ENCODE measurements around the gene RFXANK.
"Not testable (repeated sequence)": the region's sequence is repeated elsewhere in the genome, so short reads cannot be mapped to it uniquely, and the experiment has no call there.

The RFXANK gene

DNA sequence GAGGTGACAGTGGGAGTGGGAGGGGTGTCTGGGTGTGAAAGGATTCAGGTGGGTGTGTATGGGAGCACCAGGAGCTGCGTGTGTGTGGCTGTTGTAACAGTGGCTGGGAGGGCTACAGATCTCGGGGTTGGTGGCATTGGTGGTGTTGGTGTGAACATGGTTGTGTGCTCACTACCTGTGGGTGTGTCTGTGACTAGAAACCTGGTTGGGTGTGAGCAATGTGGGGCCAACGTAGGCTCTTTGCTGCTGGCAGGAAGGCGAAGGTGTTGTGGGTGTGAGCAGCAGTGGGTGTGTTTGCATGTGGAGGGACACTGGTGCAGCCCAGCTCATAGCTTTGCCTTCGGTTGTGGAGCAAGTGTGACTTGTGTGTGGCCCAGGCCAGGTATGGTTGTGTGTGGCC lies 14.9 kb downstream of the RFXANK start:
- DNase-seq, result no peak

DNA sequence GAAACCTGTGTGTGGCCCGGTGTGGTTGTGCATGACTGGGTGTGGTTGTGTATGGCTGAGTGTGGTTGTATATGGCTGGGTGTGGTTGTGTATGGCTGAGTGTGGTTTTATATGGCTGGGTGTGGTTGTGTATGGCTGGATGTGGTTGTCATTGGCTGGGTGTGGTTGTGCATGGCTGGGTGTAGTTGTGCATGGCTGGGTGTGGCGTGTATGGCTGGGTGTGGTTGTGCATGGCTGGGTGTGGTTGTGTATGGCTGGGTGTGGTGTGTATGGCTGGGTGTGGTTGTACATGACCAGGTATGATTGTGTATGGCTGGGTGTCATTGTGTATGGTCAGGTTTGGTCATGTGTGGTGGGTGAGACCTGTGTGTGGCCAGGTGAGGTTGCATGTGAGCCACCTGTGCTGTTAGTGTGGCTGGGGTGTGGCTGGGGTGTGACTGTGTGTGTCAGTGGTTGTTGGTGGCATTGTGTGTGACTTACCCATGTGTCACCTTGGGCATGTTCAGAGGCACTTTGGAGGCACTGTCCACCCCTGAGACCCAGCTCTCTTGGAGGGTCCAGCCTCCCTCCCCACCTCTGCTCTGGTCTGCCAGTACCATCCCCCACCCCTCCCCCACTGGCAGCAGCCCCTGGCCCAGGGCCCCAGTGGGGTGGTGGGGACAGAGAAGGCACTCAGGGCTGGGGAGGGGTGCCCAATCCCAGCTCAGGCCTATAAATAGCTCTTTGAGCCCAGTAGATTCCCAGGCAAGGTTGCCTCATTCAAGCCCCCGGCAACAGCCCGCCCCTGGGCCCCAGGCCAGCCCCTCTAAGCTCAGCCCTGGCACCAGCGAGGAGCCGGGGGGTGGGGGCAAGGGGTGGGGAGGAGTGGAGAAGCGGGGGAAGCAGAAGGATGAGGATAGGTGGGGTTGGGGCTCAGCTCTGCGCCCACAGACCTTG lies 15.8 kb downstream of the RFXANK start:
- DNase-seq, result no peak

DNA sequence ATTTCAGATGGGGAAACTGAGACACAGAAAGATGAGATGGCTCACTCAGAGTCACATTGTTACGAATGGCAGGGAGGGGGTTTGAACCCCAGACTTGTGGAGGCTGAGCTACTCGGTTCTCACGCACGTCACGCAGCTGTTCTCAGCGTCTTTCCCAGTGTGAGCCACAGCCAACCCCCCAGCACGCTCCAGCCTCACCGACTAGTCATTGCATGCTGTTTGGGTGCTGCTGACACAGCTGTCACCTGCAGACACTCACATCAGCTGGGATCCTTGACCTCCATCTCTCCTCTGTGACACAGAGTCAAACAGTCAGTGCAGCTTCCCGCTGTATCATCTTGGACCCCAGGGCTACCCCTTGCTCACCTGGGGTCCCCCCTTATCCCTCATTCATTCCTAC lies 17.3 kb downstream of the RFXANK start:
- DNase-seq, result no peak

DNA sequence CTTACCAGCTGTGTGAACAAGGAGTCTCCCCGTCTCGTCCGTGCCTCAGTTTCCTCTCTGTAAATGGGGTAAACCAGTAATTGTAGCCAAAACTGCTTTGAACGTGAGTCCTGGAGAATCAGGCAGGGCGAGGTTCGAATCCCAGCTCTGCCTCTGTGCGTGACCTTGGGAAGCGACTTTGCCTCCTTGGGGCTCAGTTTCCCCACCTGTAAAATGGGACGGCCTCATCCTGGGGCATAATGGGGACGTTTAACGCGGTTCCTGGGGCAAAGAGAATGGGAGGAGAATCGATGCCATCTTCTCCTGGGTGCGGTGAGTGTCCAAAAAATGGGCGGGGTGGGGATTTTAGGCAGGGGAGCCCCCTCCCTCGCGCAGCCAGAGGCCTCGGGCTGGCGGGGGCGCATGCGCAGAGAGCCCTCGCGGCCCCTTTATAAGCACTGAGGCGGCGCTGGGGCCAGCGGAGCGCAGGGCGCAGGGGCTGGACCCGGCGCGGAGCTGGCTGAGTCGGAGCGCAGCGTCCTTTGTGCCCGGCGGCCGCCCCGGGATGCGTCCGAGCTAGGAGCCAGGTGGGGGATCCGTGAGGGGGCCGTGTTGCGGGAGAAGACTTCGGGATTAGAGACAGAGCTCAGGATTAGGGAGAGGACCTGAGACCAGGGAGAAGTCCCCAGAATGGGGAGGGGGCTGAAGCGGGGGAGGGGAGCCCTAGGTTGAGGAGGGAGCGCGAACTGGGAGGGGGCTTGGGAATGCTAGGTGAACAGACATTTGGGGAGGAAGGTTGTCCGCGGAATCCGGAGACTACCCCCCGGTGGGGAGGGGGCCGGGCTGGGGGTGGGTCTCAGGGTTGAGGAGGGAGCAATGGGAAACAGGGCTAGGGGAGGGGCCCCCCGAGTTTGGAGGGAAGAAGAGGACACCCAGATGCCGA lies 19.7 kb downstream of the RFXANK start, which contains the start of gene NCAN:
TSS of gene NCAN (plus strand) at position 460 of the 922 bp plus-strand sequence. CDS start 4,996 bp downstream, outside the sequence.
- DNase-seq, result no peak

DNA sequence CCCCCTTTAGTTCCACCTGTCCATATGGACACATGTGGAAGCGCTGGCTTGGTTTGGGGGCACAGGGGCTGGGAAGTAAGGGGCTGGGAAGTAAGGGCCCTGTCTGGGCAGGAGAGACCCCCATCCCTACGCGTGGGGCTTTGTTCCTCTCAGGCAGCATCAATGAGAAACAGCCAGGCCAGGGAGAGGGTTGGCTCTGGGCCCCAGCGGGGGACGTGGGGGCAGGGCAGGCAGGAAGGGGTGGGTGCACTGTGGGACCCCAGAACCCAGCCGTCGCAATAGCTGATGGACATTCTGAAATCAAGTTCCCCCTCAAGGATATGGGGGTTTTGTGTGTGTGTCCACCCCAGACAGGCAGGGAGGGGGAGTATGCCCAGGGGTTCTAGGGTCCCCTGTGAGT lies 20.9 kb downstream of the RFXANK start:
- DNase-seq, result no peak

DNA sequence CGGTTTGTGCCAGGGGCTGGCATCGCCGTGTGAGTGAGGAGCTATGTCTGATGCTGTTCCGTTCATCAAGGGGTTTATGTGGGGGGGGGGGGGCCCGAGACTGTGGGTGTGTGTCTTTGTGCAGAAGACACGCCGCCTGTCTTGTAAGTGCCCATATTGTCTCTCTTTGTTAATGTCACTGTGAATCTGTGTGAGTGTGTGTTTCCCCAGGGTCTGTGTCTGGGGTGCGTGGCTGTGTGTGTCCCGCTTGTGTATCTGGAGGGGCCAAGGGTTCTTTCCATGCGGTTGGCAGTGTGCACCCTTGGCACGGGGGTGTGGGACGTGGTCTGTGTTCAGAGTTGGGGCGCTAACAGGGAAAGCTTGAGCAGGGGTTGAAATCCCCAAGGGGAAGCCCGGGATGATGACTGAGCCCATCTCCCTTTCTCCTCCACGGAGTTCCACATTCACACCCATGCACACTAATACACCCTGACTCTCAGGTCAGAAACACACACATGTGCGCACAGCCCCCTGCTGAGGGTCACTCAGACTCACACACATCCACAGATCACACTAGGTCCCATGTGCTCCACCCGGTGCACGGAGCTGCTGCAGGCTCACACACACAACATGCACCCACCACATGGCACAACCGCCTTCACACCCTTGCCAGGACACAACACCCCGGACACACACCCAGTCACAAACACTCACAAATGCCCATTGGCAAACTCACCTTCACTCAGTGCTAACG lies 21.5 kb downstream of the RFXANK start:
- no peak for DNase-seq

DNA sequence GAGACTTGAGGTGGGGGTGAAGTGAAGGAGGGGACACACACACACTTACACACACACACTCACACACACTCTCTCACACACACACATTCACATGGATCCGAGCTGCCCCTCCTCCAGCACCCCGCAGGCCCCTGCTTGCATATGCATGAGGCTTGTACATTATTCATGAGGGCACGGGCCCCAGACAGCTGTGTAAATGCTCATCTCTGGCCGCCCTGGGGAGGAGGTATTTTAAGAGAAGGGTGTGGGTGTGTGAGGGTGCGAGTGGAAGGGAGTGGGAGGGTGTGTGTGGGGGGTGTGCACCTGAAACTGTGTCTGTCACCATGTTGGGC lies 22.1 kb downstream of the RFXANK start:
- no peak for DNase-seq

DNA sequence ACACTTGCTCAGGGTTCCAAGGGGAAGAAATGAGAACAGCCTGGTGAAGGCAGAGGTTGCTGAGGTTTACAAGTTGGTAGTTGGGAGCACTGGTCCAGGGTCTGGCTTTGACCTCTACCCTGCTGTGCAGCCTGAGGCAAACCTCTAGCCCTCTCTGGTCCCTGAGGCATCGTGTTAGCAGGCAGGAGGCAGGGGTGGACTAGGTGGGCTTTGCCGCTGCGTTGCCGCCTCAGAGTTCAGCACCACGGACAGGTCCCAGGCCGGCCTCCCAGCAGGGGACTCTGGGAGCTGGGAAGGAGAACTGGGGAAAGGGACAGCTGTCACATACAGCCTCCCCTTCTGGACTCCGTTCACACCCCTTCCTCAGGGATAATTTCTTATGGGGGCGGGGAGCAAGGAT lies 22.8 kb downstream of the RFXANK start:
- DNase-seq, result peak in 3 of 6 experiments; percentile 7 to 12 (median 12)

DNA sequence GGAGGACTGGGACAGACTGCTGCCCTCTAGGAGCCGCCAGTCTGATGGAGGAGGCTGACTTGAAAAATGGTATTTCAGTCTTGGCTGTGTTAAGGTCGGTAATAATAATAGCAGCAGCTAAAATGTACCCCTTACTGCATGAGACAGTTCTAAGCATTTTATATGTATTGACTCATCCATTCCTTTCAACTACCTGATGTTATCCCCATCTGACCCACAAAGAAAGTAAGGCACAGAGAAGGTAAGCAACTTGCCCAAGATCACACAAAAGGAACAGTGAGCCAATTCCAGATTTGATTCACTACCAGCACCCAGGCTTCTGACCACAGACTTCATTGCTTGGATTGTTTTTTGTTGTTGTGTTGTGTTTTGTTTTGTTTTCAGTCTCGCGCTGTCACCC lies 23.7 kb downstream of the RFXANK start:
- DNase-seq, result no peak

DNA sequence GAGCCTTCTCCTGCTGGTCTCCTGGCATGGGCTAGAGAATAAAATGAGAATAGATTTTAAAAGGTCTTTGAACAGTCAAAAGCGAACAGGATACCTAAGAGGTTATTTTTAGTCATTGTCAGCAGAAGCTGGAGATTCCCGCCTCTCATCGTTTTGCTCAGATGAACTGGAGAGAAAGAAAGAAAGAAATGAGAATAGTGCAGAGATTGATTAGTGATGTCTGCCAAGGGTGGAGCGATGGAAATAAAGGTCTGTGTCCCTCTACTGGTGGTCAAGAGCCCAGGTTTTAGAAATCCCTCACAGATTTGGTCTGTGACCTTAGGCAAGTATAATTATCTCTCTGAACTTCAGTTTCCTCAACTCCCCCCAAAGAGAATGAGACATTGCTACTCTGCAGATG lies 25.0 kb downstream of the RFXANK start:
- no peak for DNase-seq

DNA sequence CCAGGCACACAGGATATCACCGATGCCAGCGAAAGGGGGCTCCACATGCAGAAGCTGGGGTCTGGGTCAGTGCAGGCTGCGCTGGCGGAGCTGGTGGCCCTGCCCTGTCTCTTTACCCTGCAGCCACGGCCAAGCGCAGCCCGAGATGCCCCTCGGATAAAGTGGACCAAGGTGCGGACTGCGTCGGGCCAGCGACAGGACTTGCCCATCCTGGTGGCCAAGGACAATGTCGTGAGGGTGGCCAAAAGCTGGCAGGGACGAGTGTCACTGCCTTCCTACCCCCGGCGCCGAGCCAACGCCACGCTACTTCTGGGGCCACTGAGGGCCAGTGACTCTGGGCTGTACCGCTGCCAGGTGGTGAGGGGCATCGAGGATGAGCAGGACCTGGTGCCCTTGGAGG lies 26.9 kb downstream of the RFXANK start:
- no peak for DNase-seq

DNA sequence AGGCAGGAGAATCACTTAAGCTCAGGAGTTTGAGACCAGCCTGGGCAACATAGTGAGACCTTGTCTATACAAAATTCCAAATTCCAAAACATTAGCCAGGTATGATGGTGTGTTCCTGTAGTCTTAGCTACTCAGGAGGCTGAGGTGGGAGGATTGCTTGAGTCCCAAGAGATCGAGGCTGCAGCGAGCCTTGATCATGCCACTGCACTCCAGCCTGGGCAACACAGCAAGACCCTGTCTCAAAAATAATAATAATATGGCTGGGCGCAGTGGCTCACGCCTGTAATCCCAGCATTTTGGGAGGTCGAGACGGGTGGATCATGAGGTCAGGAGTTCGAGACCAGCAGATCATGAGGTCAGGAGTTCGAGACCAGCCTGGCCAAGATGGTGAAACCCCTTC lies 28.9 kb downstream of the RFXANK start:
- not testable (repeated sequence) for DNase-seq

DNA sequence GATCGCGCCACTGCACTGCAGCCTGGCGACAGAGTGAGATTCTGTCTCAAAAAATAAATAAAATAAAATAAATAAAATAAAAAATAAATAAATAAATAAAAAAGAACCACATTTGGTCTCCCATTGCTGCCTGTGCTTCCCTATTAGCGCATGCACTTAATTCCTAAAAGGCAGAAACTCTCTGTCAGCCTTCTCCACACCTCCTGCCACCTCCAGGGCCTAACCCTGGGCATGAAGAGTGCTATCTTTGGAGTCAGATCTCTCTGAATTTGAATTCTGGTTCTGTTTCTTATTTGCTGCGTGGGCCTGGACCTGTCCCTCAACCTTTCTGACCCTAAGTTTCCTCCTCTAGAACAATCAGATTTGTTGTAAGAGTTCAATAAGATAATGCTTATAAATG lies 31.0 kb downstream of the RFXANK start:
- DNase-seq, result no peak

DNA sequence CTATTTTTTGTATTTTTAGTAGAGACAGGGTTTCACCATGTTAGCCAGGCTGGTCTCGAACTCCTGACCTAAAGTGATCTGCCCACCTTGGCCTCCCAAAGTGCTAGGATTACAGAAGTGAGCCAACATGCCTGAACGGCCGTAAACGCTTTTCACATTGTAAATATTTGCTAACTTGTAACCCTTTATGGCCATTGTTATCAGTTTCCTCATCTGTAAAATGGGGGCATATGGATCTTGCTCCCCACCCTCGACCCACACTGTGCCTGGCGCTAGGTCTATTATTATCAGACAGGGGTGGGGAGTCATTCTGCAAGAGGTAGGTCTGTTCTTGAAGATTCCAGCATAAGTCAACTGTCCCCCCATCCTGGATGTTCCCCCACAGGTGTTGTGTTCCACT lies 31.6 kb downstream of the RFXANK start:
- DNase-seq, result no peak

DNA sequence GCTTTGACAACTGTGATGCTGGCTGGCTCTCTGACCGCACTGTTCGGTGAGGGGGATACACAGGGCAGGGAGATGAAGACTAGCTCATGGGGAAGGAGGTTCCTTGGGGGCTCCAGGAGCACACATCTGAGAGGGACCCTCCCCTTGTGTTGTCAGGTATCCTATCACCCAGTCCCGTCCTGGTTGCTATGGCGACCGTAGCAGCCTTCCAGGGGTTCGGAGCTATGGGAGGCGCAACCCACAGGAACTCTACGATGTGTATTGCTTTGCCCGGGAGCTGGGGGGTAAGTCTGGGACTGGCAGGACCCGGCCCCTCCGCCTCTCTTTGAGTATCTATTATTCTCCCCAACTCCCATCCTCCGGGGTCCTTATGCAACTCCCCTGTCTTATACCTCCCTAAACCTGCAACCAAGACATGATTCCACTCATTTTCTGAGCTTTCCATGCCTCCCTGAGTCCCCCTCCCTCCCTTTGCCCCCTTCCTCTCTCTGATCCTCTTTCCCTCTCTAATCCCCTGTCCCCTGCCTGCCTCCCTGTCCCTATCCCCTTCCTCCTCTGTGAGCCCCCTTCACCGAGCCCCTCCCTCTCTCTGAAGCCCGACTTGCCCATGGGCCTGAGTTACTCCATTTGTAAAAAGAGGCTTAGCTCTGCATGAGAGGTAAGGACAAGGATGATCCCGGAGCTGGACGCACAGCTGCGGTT lies 32.2 kb downstream of the RFXANK start:
- no peak for DNase-seq

DNA sequence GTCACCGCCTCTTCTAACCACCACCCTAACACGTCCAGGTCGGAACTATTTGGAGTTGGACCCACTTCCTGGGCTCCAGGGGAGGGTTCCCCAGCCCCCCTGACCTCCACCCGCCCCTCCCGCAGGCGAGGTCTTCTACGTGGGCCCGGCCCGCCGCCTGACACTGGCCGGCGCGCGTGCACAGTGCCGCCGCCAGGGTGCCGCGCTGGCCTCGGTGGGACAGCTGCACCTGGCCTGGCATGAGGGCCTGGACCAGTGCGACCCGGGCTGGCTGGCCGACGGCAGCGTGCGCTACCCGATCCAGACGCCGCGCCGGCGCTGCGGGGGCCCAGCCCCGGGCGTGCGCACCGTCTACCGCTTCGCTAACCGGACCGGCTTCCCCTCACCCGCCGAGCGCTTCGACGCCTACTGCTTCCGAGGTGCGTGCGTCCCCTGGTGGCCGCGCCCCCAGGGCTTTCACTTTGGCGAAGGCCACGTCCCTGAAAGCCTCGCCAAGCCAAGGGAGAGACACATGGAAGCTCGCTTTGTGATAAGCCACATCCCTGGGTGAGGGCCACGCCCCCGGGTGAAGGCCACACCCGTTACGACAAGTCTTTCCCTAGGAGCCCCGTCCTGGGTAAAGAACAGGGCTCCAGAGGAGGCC lies 32.9 kb downstream of the RFXANK start:
- DNase-seq, result peak; percentile 55 to 78 (median 64)

DNA sequence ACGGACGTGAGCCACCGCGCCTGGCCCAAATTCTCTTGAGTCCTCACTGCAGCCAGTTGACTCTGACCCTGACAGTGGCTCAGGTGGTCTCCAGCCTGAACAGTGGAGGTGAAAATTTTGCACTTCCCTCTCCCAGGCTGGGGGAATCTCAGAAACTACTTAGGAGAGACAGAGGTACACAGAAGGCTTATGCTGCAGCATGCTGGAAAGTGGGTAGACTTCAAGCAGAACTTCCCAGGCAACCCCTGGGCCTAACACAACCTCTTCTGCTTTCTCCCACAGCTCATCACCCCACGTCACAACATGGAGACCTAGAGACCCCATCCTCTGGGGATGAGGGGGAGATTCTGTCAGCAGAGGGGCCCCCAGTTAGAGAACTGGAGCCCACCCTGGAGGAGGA lies 34.1 kb downstream of the RFXANK start:
- no peak for DNase-seq

DNA sequence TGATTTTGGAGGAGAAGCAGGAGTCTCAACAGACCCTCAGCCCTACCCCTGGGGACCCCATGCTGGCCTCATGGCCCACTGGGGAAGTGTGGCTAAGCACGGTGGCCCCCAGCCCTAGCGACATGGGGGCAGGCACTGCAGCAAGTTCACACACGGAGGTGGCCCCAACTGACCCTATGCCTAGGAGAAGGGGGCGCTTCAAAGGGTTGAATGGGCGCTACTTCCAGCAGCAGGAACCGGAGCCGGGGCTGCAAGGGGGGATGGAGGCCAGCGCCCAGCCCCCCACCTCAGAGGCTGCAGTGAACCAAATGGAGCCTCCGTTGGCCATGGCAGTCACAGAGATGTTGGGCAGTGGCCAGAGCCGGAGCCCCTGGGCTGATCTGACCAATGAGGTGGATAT lies 34.6 kb downstream of the RFXANK start:
- no peak for DNase-seq

DNA sequence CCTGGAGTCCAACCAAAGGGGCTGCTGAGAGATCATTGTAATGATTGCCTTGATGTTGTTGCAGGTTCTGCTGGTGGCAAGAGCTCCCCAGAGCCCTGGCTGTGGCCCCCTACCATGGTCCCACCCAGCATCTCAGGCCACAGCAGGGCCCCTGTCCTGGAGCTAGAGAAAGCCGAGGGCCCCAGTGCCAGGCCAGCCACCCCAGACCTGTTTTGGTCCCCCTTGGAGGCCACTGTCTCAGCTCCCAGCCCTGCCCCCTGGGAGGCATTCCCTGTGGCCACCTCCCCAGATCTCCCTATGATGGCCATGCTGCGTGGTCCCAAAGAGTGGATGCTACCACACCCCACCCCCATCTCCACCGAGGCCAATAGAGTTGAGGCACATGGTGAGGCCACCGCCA lies 35.2 kb downstream of the RFXANK start:
- DNase-seq, result no peak

DNA sequence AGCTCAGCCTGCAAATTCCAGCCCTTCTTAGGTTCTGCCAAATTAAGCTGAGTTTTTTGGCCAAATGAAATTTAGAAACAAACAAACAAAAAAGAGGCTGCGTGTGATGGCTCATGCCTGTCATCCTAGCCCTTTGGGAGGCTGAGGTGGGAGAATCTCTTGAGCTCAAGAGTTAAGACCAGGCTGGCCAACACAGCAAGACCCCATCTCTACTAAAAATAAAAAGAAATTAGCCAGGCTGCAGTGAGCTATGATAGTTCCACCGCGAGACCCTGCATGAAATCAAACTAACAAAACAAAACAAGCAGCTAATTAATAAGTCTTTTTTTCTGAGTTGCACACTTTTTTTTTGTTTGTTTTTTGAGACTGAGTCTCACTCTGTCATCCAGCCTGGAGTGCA lies 37.6 kb downstream of the RFXANK start:
- DNase-seq, result no peak

DNA sequence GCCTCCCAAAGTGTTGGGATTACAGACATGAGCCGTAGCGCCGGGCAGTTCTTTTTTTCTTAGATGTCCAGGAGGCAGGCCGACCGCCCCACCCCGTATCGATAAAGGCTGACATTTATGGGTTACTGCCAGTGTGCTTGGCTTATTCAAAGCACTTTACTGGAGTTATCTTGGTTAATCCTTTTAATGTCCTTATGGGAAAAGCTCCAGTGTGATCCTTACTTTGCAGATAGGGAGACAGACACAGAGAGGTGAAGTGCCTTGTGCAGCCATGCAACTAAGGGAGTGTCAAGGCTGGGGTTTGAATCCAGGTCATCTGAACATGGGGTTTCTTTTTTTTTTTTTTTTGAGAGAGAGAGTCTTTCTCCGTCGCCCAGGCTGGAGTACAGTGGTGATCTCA lies 38.9 kb downstream of the RFXANK start:
- no peak for DNase-seq

DNA sequence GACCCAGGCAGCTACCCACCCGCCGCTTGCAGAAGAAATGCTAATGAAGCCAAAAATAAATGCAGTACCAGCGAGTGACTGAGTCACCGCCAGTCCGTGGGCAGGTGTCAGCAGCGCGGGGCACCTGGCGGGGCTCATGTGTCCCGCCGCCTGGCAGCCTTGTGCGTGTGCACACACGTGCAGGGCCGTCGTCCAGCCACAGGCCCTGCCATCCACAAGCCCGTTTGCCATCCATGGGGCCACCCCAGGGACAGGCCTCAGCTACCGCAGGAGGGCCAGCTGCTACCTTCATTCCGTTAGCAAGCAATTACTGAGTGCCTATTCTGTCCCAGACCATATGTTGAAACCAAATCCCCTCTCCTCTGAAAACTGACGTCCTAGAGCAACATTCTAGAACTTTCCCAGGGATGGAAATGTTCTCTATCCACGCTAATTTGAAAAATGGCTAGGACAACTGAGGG lies 40.2 kb downstream of the RFXANK start:
- no peak for DNase-seq

Measured in stimulated activated naive CD4-positive, alpha-beta T cell (primary cell).